Gastroesophageal sphincter (tissue), 3 donors: ENCODE measurements around the gene MAN2A1.

Experiments used
- POLR2A ChIP-seq, 2 donors: fragments of 450-650 bp; IDR thresholded peaks; one replicate each; pipeline ENCODE4 v1.6.1; 2017; ENCODE audit warnings: antibody characterized with exemption in 2 of 2, mild to moderate bottlenecking in 2 of 2, moderate library complexity in 1 of 2
- POLR2AphosphoS5 ChIP-seq: sonication (generic); formaldehyde crosslinking; IDR thresholded peaks from one replicate; pipeline ENCODE4 v1.6.1; 2017; ENCODE audit warnings: antibody characterized with exemption
- TF ChIP-seq, protein P1 (sequence below), 4 experiments: fragments of 200-600 bp in 2 of 4; fragments of 450-650 bp in 2 of 4; sonication (generic) in 1 of 4; IDR thresholded peaks; one replicate each; pipeline ENCODE4 v1.5.1; 2017 to 2019; ENCODE audit warnings: antibody characterized with exemption in 4 of 4, mild to moderate bottlenecking in 2 of 4, moderate library complexity in 2 of 4

- TF ChIP-seq, protein P1, sequence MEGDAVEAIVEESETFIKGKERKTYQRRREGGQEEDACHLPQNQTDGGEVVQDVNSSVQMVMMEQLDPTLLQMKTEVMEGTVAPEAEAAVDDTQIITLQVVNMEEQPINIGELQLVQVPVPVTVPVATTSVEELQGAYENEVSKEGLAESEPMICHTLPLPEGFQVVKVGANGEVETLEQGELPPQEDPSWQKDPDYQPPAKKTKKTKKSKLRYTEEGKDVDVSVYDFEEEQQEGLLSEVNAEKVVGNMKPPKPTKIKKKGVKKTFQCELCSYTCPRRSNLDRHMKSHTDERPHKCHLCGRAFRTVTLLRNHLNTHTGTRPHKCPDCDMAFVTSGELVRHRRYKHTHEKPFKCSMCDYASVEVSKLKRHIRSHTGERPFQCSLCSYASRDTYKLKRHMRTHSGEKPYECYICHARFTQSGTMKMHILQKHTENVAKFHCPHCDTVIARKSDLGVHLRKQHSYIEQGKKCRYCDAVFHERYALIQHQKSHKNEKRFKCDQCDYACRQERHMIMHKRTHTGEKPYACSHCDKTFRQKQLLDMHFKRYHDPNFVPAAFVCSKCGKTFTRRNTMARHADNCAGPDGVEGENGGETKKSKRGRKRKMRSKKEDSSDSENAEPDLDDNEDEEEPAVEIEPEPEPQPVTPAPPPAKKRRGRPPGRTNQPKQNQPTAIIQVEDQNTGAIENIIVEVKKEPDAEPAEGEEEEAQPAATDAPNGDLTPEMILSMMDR (IDR thresholded peaks at IDR 0.05) = no peak
- no peak for TF ChIP-seq POLR2AphosphoS5
- TF ChIP-seq POLR2A (IDR thresholded peaks at IDR 0.05) = no peak
Measured at GRCh38 chr5:109775130-109775529, 85.4 kb downstream of the MAN2A1 start.
